Measurements from ENCODE around the gene STK17B.
A peak's percentile ranks its signal among the peaks of the same experiment; 100 is the strongest.

STK17B gene

DNA sequence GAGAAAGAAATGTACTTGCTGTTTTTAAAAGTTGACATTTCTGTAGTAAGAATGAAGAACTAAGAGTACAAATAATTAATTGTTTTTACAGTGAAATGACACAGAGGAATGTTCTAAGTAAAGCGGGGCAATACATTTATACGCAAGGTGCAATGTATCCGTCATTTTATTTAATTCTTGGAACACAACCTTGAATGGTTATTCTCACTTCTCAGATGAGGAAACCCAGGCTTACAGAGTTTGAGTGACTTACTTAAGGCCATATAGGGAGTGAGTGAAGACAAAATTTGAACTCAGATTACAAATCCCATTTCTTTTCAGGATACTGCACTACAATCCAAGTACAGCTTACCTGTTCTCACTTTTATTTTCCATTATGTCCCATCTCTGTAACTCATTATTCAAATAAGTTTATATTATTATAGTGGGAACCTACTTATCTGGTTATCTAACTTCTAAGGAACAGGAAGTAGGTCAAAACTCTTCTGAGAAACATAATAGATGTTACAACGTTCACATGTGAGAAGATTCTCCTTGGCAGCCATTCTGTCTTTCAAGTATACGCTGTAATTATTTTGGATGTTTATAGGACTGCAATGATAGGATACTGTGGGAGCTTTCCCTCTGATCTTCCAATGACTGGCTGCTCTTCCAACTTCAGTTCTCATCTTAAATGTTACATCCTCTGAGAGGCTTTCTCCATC lies 12.3 kb upstream of the STK17B start:
- DNase-seq (ENCODE audit: low read depth) = no peak

DNA sequence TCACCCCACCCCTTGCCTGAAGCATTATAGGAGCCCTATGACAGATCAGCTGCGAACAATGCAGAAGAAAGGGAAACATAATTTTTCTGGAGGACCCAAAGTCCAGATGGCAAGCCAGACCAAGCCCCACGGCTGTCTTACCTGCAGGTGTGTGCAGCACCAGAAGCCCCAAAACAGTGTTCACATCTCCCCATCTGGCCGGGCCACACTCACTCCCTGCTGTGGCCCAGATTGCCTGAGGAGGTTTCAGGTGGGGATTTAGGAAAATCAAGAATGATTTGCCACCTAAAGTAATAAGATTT lies 11.7 kb upstream of the STK17B start:
- no peak for DNase-seq (ENCODE audit: low read depth)

DNA sequence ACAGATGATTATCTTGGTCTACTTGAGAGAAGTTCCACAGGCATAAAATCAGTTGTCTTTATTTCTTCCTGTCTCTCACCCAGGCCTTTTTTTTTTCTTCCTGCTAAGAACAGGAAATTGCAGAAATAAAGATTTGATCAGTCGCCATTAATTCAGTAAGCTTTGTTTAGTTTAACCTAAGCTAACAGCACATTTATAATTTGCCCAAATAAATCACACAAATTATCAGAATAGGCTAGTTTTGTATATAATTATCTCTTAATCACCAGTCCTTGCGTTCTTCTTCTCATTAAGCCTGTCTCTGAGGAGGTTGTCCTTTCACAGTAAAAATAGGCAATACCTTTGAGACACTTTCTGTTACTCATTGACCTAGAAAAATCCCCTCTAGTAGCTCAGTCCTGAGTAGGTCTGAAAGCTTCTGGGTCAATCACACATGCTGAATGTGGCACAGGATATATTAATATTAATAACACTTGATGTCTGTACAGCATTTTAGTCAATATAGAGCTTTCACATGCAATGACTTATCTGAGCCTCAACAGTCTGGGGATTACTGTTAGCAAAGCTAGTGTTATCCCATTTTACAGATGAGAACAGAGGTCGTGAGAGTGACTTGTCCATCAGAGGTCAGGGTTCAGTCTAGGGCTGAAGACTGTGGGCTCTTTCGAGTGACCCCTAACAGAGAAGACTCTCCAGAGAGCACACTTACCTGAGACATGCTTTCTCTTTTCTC lies 11.2 kb upstream of the STK17B start:
- DNase-seq (ENCODE audit: low read depth) = no peak

GRCh38 chr2:196181484-196181883 lies 10.1 kb upstream of the STK17B start:
- DNase-seq (ENCODE audit: low read depth) = no peak

GRCh38 chr2:196177124-196177523 lies 5.7 kb upstream of the STK17B start:
- no peak for DNase-seq (ENCODE audit: low read depth)

- DNase-seq (ENCODE audit: low read depth) = peak; percentile 77
These were observed 4.9 kb upstream of the STK17B start for GRCh38 chr2:196176142-196176738.

DNA sequence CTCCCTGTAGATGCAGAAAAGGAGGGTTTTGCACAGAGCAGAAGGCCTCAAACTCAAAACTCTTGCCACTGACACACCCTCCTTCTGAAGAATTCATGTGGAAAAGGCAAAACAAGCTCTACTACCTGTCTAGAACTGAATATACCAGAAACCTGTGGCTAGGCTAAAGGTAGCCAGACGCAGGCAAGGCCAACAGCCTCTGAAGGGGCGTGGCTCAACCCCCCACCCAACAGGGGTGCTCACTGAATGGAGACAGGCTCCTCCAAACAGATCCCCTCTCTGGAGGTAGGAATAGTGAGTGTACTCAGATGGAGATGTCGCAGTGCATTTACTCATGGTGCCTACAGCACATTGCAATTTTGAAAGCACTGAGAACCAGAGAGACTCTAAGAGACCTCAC lies 3.0 kb upstream of the STK17B start:
- DNase-seq (ENCODE audit: low read depth) = no peak

- no peak for DNase-seq (ENCODE audit: low read depth)
These were observed 2.1 kb upstream of the STK17B start for GRCh38 chr2:196173505-196173904.

DNA sequence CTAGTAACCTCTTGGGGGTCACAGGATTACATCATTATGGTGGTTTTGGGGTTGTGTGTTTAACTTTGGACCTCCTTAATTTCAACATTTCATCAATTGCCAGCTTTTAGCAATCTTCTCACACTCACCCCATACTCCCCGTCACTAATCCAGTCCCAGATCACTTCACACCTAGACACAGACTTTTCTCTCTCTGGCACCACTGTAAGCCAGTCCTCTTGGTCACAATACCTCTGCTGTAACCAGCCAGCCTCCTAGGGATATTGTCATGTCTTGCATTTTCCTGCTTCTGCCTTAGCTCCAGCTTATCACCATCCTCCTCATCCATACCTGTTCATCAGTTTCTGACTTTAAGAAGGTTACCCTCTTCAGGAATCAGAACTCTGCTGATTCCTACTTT lies 1.6 kb upstream of the STK17B start:
- no peak for DNase-seq (ENCODE audit: low read depth)

DNA sequence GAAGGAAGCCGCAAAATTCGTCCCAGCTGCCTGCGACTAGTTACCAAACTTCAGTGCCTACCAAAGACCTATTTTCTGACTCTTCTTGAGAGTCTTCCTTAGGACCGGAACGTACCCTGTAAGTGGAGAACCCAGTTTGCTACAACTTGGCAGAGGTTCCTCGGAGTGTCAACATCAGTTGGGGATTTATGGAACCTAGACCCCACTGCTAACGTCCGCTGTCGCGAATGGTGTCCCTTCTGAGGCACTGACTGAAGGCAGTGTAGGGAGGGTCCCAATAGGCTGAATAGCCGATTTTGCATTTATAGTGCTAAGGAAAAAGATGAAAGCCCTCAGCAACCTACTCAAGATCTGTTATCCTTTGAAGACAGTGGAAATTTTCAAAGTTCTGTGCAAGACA lies 568 bp upstream of the STK17B start:
- no peak for DNase-seq (ENCODE audit: low read depth)

- DNase-seq (ENCODE audit: low read depth) = peak; percentile 29
These were observed 651 bp downstream of the STK17B start for GRCh38 chr2:196170606-196171247.

- DNase-seq (ENCODE audit: low read depth) = no peak
These were observed 1.2 kb downstream of the STK17B start for GRCh38 chr2:196170213-196170605.

GRCh38 chr2:196169516-196169915 lies 1.9 kb downstream of the STK17B start:
- no peak for DNase-seq (ENCODE audit: low read depth)

DNA sequence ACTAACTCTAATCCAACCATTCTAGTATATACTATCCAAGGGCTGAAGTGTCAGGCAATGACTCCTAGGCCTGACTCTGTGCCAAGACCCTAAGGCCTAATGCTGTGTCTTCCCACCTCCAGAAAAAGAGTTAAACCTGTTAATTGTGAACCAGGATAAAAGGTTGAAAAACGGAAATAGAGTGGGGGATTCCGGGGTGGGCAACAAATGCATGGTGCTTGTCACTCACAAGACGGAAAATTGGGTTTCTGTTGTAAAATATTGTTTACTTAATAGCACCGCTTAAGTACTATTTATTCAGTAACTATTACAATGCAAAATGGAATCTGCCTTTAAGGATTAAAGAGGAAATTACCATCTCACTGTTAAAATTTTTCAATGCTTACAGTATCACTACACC lies 3.2 kb downstream of the STK17B start:
- DNase-seq (ENCODE audit: low read depth) = no peak

GRCh38 chr2:196167666-196168065 lies 3.7 kb downstream of the STK17B start:
- DNase-seq (ENCODE audit: low read depth) = no peak

GRCh38 chr2:196166876-196167275 lies 4.5 kb downstream of the STK17B start:
- no peak for DNase-seq (ENCODE audit: low read depth)

DNA sequence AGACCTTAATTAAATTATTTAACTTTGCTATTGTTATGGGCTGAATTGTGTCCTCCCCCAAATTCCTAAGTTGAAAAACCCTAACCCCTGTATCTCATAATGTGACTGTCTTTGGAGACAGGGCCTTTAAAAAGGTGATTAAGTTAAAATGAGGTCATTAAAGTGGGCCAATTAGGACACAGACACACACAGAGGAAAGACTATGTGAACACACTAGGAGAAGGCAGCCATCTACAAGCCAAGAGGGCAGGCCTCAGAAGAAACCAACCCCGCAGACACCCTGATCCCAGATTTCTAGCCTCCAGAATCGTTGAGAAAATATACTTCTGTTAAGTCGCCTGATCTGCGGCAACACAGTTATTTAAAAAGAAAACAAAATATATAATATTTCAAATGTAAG lies 6.4 kb downstream of the STK17B start:
- no peak for DNase-seq (ENCODE audit: low read depth)

DNA sequence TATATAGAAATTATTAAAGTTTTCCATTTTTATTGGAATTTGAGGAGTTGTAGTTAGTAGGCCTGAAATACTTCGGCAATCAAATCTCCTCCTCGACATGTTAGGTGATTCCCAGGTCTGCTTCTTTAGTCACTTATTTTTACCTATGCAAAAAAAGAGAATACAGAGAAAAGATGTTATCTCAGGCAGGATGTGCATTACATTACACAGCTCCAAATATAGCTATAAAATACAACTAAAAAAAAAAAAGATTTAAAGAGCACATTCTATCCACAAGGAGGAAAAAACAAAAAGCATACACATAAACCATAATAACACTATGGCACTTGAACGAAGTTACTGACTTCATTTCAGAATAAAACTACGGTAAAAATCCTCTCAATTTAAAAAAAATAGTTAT lies 8.1 kb downstream of the STK17B start:
- DNase-seq (ENCODE audit: low read depth) = no peak

DNA sequence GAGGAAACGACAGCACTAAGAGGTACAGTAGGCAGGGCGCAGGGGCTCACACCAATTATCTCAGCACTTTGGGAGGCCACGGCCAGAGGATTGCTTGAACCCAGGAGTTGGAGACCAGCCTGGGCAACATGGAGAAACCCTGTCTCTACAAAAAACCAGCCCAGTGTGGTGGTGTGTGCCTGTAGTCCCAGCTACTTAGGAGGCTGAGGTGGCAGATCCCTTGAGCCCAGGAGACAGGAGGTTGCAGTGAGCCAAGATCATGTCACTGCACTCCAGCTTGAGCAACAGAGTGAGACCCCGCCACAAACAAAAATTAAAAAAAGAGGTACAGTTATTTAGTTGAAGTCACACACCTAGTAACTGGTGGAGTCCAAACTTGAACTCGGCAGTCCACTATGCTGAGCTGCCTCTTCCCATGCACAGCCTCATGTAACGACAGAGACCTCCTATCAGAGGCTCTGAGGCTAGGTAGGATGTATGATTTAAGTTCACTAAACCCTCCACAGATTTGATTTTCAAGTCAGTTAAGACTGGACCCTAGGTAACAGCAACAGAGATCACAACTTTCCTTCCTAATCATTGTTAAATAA lies 8.7 kb downstream of the STK17B start:
- DNase-seq (ENCODE audit: low read depth) = no peak

DNA sequence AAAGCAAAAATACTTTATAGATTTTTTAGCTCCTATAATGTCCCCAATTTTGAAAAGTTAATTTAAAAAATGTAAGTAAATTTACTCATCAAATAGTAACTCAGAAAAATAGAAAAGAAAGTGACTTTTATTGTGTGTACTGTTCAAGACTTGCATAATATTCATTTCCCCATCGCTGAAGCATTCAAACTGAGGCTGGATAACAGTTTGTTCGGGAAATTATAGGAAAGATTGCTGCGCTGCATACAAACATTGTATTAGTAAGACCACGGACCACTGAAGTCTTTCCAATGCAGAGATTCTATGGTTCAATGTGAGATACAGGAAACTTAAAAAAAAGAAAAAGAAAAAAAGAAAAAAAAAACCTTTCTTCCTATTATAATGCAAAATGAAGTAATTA lies 10.4 kb downstream of the STK17B start:
- no peak for DNase-seq (ENCODE audit: low read depth)

- no peak for DNase-seq (ENCODE audit: low read depth)
These were observed 11.3 kb downstream of the STK17B start for GRCh38 chr2:196160101-196160500.

- no peak for DNase-seq (ENCODE audit: low read depth)
These were observed 12.0 kb downstream of the STK17B start for GRCh38 chr2:196159221-196159892.

All from stimulated activated CD4-positive, alpha-beta T cell treated with anti-CD3 and anti-CD28 coated beads, Interleukin-2, amount 100 ng/mL, for 4 hours (primary cell).